H1 (cell line): ENCODE results near the gene TBC1D9B. TPM values are rescaled to one million over a fixed set of nuclear protein-coding genes. Genes with fewer than 3 reads are reported as not detected.

Experiments
- CTCF ChIA-PET: fragments of 300-600 bp; sonication (Branson Sonifier 250); formaldehyde crosslinking; loops from one replicate; lab custom pipeline; 2021; ENCODE audit not compliant: partially characterized antibody; lab: Charles Lee
- POLR2A ChIA-PET: fragments of 300-600 bp; sonication (Branson Sonifier 250); formaldehyde crosslinking; loops from one replicate; lab custom pipeline; 2021; ENCODE audit warnings: inconsistent platforms; ENCODE audit not compliant: partially characterized antibody; lab: Charles Lee
- DNase-seq, 2 experiments: peaks; one replicate each; pipeline versions ENCODE4 v3.0.0 to v3.0.0-alpha.2; 2010 to 2022; ENCODE audit warnings: low spot score in 2 of 2, low read depth in 1 of 2, mixed read lengths in 1 of 2
- FAIRE-seq: peaks from 2 replicates; lab custom pipeline; 2011; peaks lifted over from hg19 to GRCh38; lab: Jason Lieb, UNC
- H2AFZ ChIP-seq: 2 replicates; pipeline ENCODE4 v1.8.1; 2012; ENCODE audit warnings: low read length, inconsistent platforms
- H2AK5ac ChIP-seq: 2 replicates; pipeline ENCODE4 v1.6.1; 2013; ENCODE audit warnings: low read depth, low read length
- H2BK120ac ChIP-seq: replicated peaks from 2 replicates; pipeline ENCODE3; 2013; ENCODE audit warnings: low read depth, low read length, inconsistent platforms
- H2BK12ac ChIP-seq: 2 replicates; pipeline ENCODE4 v1.6.1; 2013; ENCODE audit warnings: low read depth, low read length
- H2BK15ac ChIP-seq: 2 replicates; pipeline ENCODE4 v1.6.1; 2013; ENCODE audit warnings: low read length
- H2BK20ac ChIP-seq: 2 replicates; pipeline ENCODE4 v1.6.1; 2013; ENCODE audit warnings: low read length
- H2BK5ac ChIP-seq: 2 replicates; pipeline ENCODE4 v1.6.1; 2013; ENCODE audit warnings: low read depth, low read length
- H3K14ac ChIP-seq: 2 replicates; pipeline ENCODE4 v1.6.1; 2013; ENCODE audit warnings: inconsistent platforms; ENCODE audit not compliant: insufficient read length
- H3K18ac ChIP-seq: 2 replicates; pipeline ENCODE4 v1.6.1; 2013; ENCODE audit warnings: low read length; ENCODE audit errors: extremely low read depth
- H3K23ac ChIP-seq: 2 replicates; pipeline ENCODE4 v1.6.1; 2013; ENCODE audit warnings: inconsistent platforms; ENCODE audit not compliant: insufficient read length
- H3K23me2 ChIP-seq: 2 replicates; pipeline ENCODE4 v1.6.1; 2013; ENCODE audit warnings: low read depth, low read length
- H3K27ac ChIP-seq: 2 replicates; pipeline ENCODE4 v1.6.1; 2011; ENCODE audit warnings: low read depth, low read length, inconsistent platforms
- H3K27me3 ChIP-seq, 4 experiments: replicated peaks in 1 of 4; 1 replicate in 1 of 4; 2 replicates in 3 of 4; pipeline versions ENCODE4 v1.6.1 to v1.8.1; 2011 to 2013; ENCODE audit warnings: low read length in 3 of 4, mild to moderate bottlenecking in 3 of 4, inconsistent platforms in 2 of 4, mixed read lengths in 2 of 4, moderate library complexity in 1 of 4; ENCODE audit not compliant: control insufficient read depth in 3 of 4, insufficient read depth in 3 of 4; ENCODE audit errors: extremely low read depth in 1 of 4
- H3K36me3 ChIP-seq, 4 experiments: 2 replicates each; pipeline versions ENCODE4 v1.6.1 to v1.8.1; 2011 to 2013; ENCODE audit warnings: mild to moderate bottlenecking in 4 of 4, low read length in 3 of 4, moderate library complexity in 2 of 4, control low read depth in 1 of 4, inconsistent platforms in 1 of 4; ENCODE audit not compliant: insufficient read depth in 4 of 4, control insufficient read depth in 2 of 4
- H3K4ac ChIP-seq: replicated peaks from 2 replicates; pipeline ENCODE3; 2013; ENCODE audit warnings: low read length, low read depth, mixed read lengths, inconsistent platforms; ENCODE audit not compliant: insufficient read length
- H3K4me1 ChIP-seq, 4 experiments: replicated peaks in 1 of 4; 1 replicate in 1 of 4; 2 replicates in 3 of 4; pipeline versions ENCODE4 v1.6.1 to v1.8.1; 2011 to 2013; ENCODE audit warnings: low read length in 3 of 4, inconsistent platforms in 2 of 4, mixed read lengths in 1 of 4; ENCODE audit not compliant: insufficient read depth in 4 of 4, control insufficient read depth in 3 of 4
- H3K4me2 ChIP-seq, 2 experiments: 2 replicates each; pipeline versions ENCODE4 v1.6.1 to v1.8.1; 2011 to 2013; ENCODE audit warnings: low read depth in 2 of 2, low read length in 2 of 2, control low read depth in 1 of 2, inconsistent platforms in 1 of 2, mild to moderate bottlenecking in 1 of 2; ENCODE audit not compliant: insufficient read depth in 1 of 2
- H3K4me3 ChIP-seq, 4 experiments: fragments of 200-600, 300-600 bp in 1 of 4; sonication (generic), shearing (Covaris generic), sonication (Bioruptor Twin) in 1 of 4; 2 replicates each; pipeline versions ENCODE4 v1.5.1 to v1.8.1; 2011 to 2016; ENCODE audit warnings: low read length in 4 of 4, low read depth in 3 of 4, control low read depth in 2 of 4, inconsistent platforms in 2 of 4, mild to moderate bottlenecking in 2 of 4, mixed read lengths in 1 of 4, moderate library complexity in 1 of 4; ENCODE audit not compliant: insufficient read depth in 2 of 4; ENCODE audit errors: extremely low read depth in 1 of 4
- H3K56ac ChIP-seq: replicated peaks from 2 replicates; pipeline ENCODE3; 2013; ENCODE audit warnings: low read depth, mild to moderate bottlenecking, mixed read lengths, low read length, inconsistent platforms; ENCODE audit not compliant: insufficient read length
- H3K79me1 ChIP-seq: 2 replicates; pipeline ENCODE4 v1.6.1; 2013; ENCODE audit warnings: low read depth, low read length, control low read depth
- H3K79me2 ChIP-seq, 2 experiments: 2 replicates each; pipeline versions ENCODE4 v1.6.1 to v1.8.1; 2012 to 2013; ENCODE audit warnings: low read length in 2 of 2, mild to moderate bottlenecking in 2 of 2, inconsistent platforms in 1 of 2; ENCODE audit not compliant: insufficient read depth in 2 of 2, control insufficient read depth in 1 of 2
- H3K9ac ChIP-seq, 4 experiments: replicated peaks in 1 of 4; 1 replicate in 1 of 4; 2 replicates in 3 of 4; pipeline versions ENCODE4 v1.6.1 to v1.8.1; 2011 to 2013; ENCODE audit warnings: low read depth in 3 of 4, low read length in 3 of 4, control low read depth in 2 of 4, mild to moderate bottlenecking in 2 of 4, moderate library complexity in 2 of 4, inconsistent platforms in 1 of 4; ENCODE audit errors: extremely low read depth in 1 of 4
- H3K9me3 ChIP-seq, 2 experiments: 2 replicates each; pipeline versions ENCODE4 v1.6.1 to v1.8.1; 2012 to 2013; ENCODE audit warnings: mild to moderate bottlenecking in 2 of 2, moderate library complexity in 2 of 2, control low read depth in 1 of 2, inconsistent platforms in 1 of 2, low read depth in 1 of 2, low read length in 1 of 2, mixed read lengths in 1 of 2; ENCODE audit not compliant: insufficient read depth in 2 of 2
- H4K20me1 ChIP-seq, 2 experiments: replicated peaks in 1 of 2; 2 replicates each; pipeline versions ENCODE3 to v1.8.1; 2011 to 2013; ENCODE audit warnings: inconsistent platforms in 2 of 2, low read length in 2 of 2, mild to moderate bottlenecking in 1 of 2; ENCODE audit not compliant: insufficient read depth in 2 of 2, control insufficient read depth in 1 of 2
- H4K5ac ChIP-seq: 2 replicates; pipeline ENCODE4 v1.6.1; 2013; ENCODE audit warnings: low read length, low read depth, mixed read lengths, inconsistent platforms; ENCODE audit not compliant: insufficient read length
- H4K8ac ChIP-seq: 2 replicates; pipeline ENCODE4 v1.8.0; 2013; ENCODE audit warnings: mild to moderate bottlenecking, moderate library complexity, low read length, inconsistent platforms; ENCODE audit not compliant: insufficient read depth; ENCODE audit errors: extremely low read depth
- H4K91ac ChIP-seq: replicated peaks from 2 replicates; pipeline ENCODE3; 2013; ENCODE audit warnings: low read length, mixed read lengths, inconsistent platforms; ENCODE audit not compliant: insufficient read length
- EZH2 ChIP-seq: fragments of 200-600 bp; sonication (generic); IDR thresholded peaks from 2 replicates; pipeline ENCODE4 v1.7.1; 2012; ENCODE audit warnings: low read depth, mild to moderate bottlenecking, moderate library complexity, low read length, inconsistent platforms; ENCODE audit not compliant: severe bottlenecking
- NRF1 ChIP-seq: IDR thresholded peaks from 2 replicates; pipeline ENCODE4 v1.6.1; 2011; ENCODE audit warnings: mild to moderate bottlenecking, low read depth, low read length, improper control_type of control experiment
- PHF8 ChIP-seq: fragments of 200-600 bp; sonication (generic); conservative IDR thresholded peaks from 2 replicates; pipeline ENCODE4 v1.7.1; 2012; ENCODE audit warnings: low read depth, mild to moderate bottlenecking, inconsistent platforms, low read length, moderate library complexity
- POLR2AphosphoS5 ChIP-seq: IDR thresholded peaks from 2 replicates; pipeline ENCODE4 v1.6.1; 2011; ENCODE audit warnings: low read depth, low read length
- RXRA ChIP-seq: IDR thresholded peaks from 2 replicates; pipeline ENCODE4 v1.6.1; 2011; ENCODE audit warnings: low read depth, mild to moderate bottlenecking, low read length, moderate library complexity; ENCODE audit not compliant: insufficient read depth
- SRF ChIP-seq: IDR thresholded peaks from 2 replicates; pipeline ENCODE4 v1.6.1; 2011; ENCODE audit warnings: mild to moderate bottlenecking, low read depth, low read length, moderate library complexity
- TEAD4 ChIP-seq: IDR thresholded peaks from 2 replicates; pipeline ENCODE4 v1.6.1; 2012; ENCODE audit warnings: low read depth, low read length, inconsistent platforms, mixed read lengths
- WGBS, 2 experiments: shearing (Covaris generic) in 1 of 2; methylation state at CpG; one replicate each; pipeline versions ENCODE4 v1.1.6 to v1.1.7; 2013 to 2015; ENCODE audit warnings: low lambda C conversion rate in 2 of 2, mixed read lengths in 2 of 2, inconsistent platforms in 1 of 2, low coverage in 1 of 2, missing lambda C conversion rate in 1 of 2; ENCODE audit not compliant: insufficient replicate concordance in 2 of 2, insufficient coverage in 1 of 2, insufficient read length in 1 of 2; ENCODE audit errors: extremely low coverage in 1 of 2, missing lambda C conversion rate in 1 of 2; 5-methylcytosine and 5-hydroxymethylcytosine counted together
- polyA plus RNA-seq, 7 experiments: library from polyadenylated mRNA; depleted of rRNA in 3 of 7; stranded (reverse) in 5 of 7; unstranded in 2 of 7; fragments of >200 nt in 5 of 7; fragments of 200-250 nt in 2 of 7; gene quantifications; 1 replicate in 5 of 7; 2 replicates in 1 of 7; 4 replicates in 1 of 7; pipeline versions ENCODE4 v1.2.1 to v1.2.3, GENCODE V29; 2011 to 2013; ENCODE audit warnings: missing spikeins in 2 of 7, mixed read lengths in 2 of 7
- total RNA-seq: library from RNA; stranded (reverse); fragmentation: NEBNext Ultra II Directional; extraction: Animal tissue kit (Norgen Biotek cat#: 25700); gene quantifications from 2 replicates; pipeline ENCODE4 v1.2.1, GENCODE V29; 2021
- TF ChIP-seq, protein P1 (sequence below): IDR thresholded peaks from 2 replicates; pipeline ENCODE4 v1.6.1; 2012; ENCODE audit warnings: inconsistent platforms
- TF ChIP-seq, protein P2 (sequence below), 3 experiments: IDR thresholded peaks; 1 replicate in 2 of 3; 2 replicates in 1 of 3; pipeline versions ENCODE4 v1.5.1 to v1.6.1; 2011; ENCODE audit warnings: low read length in 3 of 3, mild to moderate bottlenecking in 3 of 3, inconsistent platforms in 2 of 3, low read depth in 1 of 3, moderate library complexity in 1 of 3; ENCODE audit not compliant: insufficient read depth in 1 of 3; ENCODE audit errors: control extremely low read depth in 1 of 3

The TBC1D9B gene
- total and polyA plus RNA-seq, 2 of the 8 experiments (the other 6 are each of a cell fraction or from before 2014, with no cell fraction given): 33.6 to 57.1 TPM

DNA sequence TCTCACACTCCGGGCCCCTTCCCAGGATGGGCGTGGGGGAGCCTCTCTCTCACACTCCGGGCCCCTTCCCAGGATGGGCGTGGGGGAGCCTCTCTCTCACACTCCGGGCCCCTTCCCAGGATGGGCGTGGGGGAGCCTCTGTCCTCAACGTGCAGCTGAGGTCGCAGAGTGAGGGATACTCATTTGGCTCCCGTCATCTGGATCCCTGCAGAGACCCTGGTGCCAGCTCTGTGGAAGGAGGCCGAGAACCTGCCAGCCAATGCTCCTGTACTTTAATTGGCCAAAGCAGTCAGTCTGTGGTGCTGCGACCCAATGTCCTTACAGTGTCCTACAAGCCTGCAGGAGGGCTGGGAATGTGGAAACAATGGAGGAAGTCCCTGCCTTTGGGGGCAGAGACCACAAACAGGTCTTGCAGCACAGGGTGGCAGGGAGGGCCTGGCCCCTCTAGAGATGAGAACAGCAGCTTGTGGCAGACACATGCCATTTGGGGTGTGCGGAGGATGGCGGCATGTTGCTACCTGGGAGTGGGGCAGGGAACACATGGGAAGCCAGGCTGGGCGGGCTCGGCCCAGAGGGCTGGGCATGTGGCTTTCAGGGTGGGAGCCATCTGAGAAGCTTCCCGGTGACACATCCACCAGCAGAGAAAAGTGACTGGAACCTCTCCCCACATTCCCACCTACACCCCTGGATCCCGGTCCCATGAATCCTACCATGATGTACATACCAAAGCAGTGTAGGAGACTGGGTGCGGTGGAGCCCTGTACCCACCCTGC lies 35.5 kb downstream of the TBC1D9B start:
- Histone ChIP-seq H3K18ac (no peak overlapping the region), H3K23me2 (no peaks in the 10 kb centered on the region), H3K14ac (no peak overlapping the region), H3K4me2 (no peak overlapping the region), H3K4me3 (no peak overlapping the region), H3K56ac (no peak overlapping the region), H3K79me2 (no peaks in the 10 kb centered on the region), H2BK5ac (no peak overlapping the region), H4K5ac (no peak overlapping the region), H3K4me1 (no peaks in the 10 kb centered on the region; a peak in 1 of 7 replicates), H3K36me3 (peaks cover 3 to 11% (median 5%) of the 10 kb centered on the region in 4 experiments; a peak in 5 of 8 replicates), H2BK15ac (no peak overlapping the region), H3K4ac (no peak overlapping the region), H2BK120ac (no peak overlapping the region), H3K9me3 (no peaks in the 10 kb centered on the region), H3K27me3 (no peaks in the 10 kb centered on the region), H3K9ac (no peak overlapping the region), H3K23ac (no peak overlapping the region), H2BK20ac (no peak overlapping the region), H2AFZ (no peak overlapping the region), H3K27ac (no peak overlapping the region), H4K20me1 (peaks cover 4% of the 10 kb centered on the region in 2 experiments), H2BK12ac (no peak overlapping the region), H3K79me1 (no peaks in the 10 kb centered on the region), H2AK5ac (no peak overlapping the region), H4K8ac (no peak overlapping the region), H4K91ac (no peak overlapping the region)
- DNase-seq: no peak
- ChIA-PET POLR2A (interaction anchor here (2.3 to 2.5 kb wide), 2 partner anchors 9 to 10 kb away, joined by 8 to 11 read pairs; no protein-coding TSS in a partner anchor), CTCF (interaction anchor here (0.9 to 6.1 kb wide), 7 partner anchors 10 to 70 kb away, joined by 3 to 24 read pairs (median 5); partner anchors contain the start of genes MRNIP and TBC1D9B)
- no peak for FAIRE-seq
- WGBS, 2 experiments: 95% methylated on average over 14 of the region's 18 CpGs; no CpG with 5 or more reads in 1 of the 2 experiments
- TF ChIP-seq, protein P1, sequence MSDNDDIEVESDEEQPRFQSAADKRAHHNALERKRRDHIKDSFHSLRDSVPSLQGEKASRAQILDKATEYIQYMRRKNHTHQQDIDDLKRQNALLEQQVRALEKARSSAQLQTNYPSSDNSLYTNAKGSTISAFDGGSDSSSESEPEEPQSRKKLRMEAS: no peak
- TF ChIP-seq POLR2AphosphoS5: no peak
- no peak for TF ChIP-seq TEAD4
- no peak for TF ChIP-seq PHF8
- TF ChIP-seq SRF: no peak
- TF ChIP-seq, protein P2, sequence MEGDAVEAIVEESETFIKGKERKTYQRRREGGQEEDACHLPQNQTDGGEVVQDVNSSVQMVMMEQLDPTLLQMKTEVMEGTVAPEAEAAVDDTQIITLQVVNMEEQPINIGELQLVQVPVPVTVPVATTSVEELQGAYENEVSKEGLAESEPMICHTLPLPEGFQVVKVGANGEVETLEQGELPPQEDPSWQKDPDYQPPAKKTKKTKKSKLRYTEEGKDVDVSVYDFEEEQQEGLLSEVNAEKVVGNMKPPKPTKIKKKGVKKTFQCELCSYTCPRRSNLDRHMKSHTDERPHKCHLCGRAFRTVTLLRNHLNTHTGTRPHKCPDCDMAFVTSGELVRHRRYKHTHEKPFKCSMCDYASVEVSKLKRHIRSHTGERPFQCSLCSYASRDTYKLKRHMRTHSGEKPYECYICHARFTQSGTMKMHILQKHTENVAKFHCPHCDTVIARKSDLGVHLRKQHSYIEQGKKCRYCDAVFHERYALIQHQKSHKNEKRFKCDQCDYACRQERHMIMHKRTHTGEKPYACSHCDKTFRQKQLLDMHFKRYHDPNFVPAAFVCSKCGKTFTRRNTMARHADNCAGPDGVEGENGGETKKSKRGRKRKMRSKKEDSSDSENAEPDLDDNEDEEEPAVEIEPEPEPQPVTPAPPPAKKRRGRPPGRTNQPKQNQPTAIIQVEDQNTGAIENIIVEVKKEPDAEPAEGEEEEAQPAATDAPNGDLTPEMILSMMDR (IDR thresholded peaks at IDR 0.05; ENCODE audit: control extremely low read depth in 1 of 3, insufficient read depth in 1 of 3, low read depth in 1 of 3, low read length in 3 of 3): no peak
- no peak for TF ChIP-seq RXRA
- no peak for TF ChIP-seq NRF1
- TF ChIP-seq EZH2: no peak
